22Rv1 (cell line): ENCODE data around the gene IRF2BPL.

Experiments
- CTCF ChIP-seq: fragments of 450-650 bp; IDR thresholded peaks from 2 replicates; pipeline ENCODE4 v1.5.1; 2017; ENCODE audit warnings: mild to moderate bottlenecking
- ZFX ChIP-seq: fragments of 450-650 bp; IDR thresholded peaks from 2 replicates; pipeline ENCODE4 v1.6.1; 2017; ENCODE audit warnings: antibody characterized with exemption, borderline replicate concordance

DNA sequence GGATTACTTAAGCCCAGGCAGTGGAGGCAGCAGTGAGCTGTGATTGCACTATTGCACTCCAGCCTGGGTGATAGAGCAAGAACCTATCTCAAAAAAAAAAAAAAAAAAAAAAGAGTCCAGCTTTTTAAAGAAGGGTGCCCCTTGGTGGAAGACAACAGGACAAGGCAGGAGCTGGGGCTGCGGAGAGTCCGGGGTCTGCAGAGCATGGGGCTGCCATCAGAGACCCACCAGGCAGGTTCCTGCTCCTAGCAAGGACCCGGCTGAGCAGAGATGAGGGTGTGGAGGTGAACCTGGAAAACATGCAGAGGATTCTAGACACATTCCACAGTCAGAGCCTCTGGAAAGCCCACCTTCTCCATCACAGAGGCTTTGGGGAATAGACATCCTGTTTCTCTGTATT, 48.5 kb upstream of the IRF2BPL start:
- TF ChIP-seq CTCF = no peak
- no peak for TF ChIP-seq ZFX
